Spleen (tissue), 11 donors: ENCODE results near the gene FAM228A. TPM values are rescaled to one million over a fixed set of nuclear protein-coding genes. Genes with fewer than 3 reads are reported as not detected.

Experiments used
- DNase-seq: peaks from one replicate; pipeline ENCODE4 v3.0.0-alpha.2; 2020
- H3K27ac ChIP-seq, 8 donors: fragments of 200-600 bp; sonication (generic) in 7 of 8; 1 replicate in 4 of 8; 2 replicates in 4 of 8; pipeline versions ENCODE4 v1.5.0 to v1.8.0; 2016 to 2021; ENCODE audit warnings: inconsistent platforms in 4 of 8, mild to moderate bottlenecking in 4 of 8, moderate library complexity in 1 of 8
- H3K27me3 ChIP-seq, 7 donors: fragments of 200-600 bp; sonication (generic) in 6 of 7; replicated peaks in 1 of 7; 1 replicate in 4 of 7; 2 replicates in 3 of 7; pipeline versions ENCODE4 v1.5.0 to v1.8.0; 2016 to 2021; ENCODE audit warnings: inconsistent platforms in 3 of 7, mild to moderate bottlenecking in 1 of 7
- H3K36me3 ChIP-seq, 6 donors: fragments of 200-600 bp; sonication (generic) in 5 of 6; 1 replicate in 4 of 6; 2 replicates in 2 of 6; pipeline versions ENCODE4 v1.5.0 to v1.8.0; 2016 to 2021; ENCODE audit warnings: inconsistent platforms in 2 of 6
- H3K4me1 ChIP-seq, 6 donors: fragments of 200-600 bp; sonication (generic) in 5 of 6; 1 replicate in 3 of 6; 2 replicates in 3 of 6; pipeline versions ENCODE4 v1.5.0 to v1.8.0; 2016 to 2021; ENCODE audit warnings: inconsistent platforms in 3 of 6
- H3K4me3 ChIP-seq, 8 donors: fragments of 200-600 bp; sonication (generic) in 7 of 8; 1 replicate in 4 of 8; 2 replicates in 4 of 8; pipeline versions ENCODE4 v1.5.0 to v1.8.0; 2016 to 2021; ENCODE audit warnings: inconsistent platforms in 4 of 8, mild to moderate bottlenecking in 4 of 8, moderate library complexity in 2 of 8
- H3K9me3 ChIP-seq, 8 donors: fragments of 200-600 bp; sonication (generic) in 7 of 8; 1 replicate in 4 of 8; 2 replicates in 4 of 8; pipeline versions ENCODE4 v1.5.0 to v1.8.0; 2016 to 2021; ENCODE audit warnings: inconsistent platforms in 4 of 8
- CTCF ChIP-seq, 11 experiments: fragments of 200-600 bp in 7 of 11; fragments of 450-650 bp in 4 of 11; sonication (generic) in 4 of 11; IDR thresholded peaks in 8 of 11; conservative IDR thresholded peaks in 3 of 11; 1 replicate in 7 of 11; 2 replicates in 4 of 11; pipeline versions ENCODE4 v1.4.0 to v1.8.0; 2016 to 2021; ENCODE audit warnings: antibody characterized with exemption in 11 of 11, inconsistent platforms in 4 of 11, mild to moderate bottlenecking in 1 of 11
- POLR2A ChIP-seq, 3 donors: fragments of 450-650 bp; IDR thresholded peaks; one replicate each; pipeline ENCODE4 v1.5.1; 2017; ENCODE audit warnings: antibody characterized with exemption in 3 of 3, mild to moderate bottlenecking in 1 of 3
- POLR2AphosphoS5 ChIP-seq, 3 donors: sonication (generic); formaldehyde crosslinking; IDR thresholded peaks; one replicate each; pipeline ENCODE4 v1.5.1; 2017; ENCODE audit warnings: antibody characterized with exemption in 3 of 3
- WGBS, 5 donors: extraction: QIAGEN DNeasy Blood & Tissue Kit in 3 of 5; methylation state at CpG; one replicate each; pipeline versions ENCODE4 v1.1.5 to v1.1.7; 2013 to 2018; 5-methylcytosine and 5-hydroxymethylcytosine counted together
- intact Hi-C: fragments of 100-400 bp; cut with DNase I; formaldehyde crosslinking; loops from one replicate; pipeline ENCODE4 v1.15.0; 2023; ENCODE audit warnings: low total_unique reads
- polyA plus RNA-seq, 3 donors: library from polyadenylated mRNA; stranded (reverse); fragments of 200-250 nt; gene quantifications; one replicate each; pipeline ENCODE4 v1.2.1, GENCODE V29; 2013
- total RNA-seq, 7 donors: library from RNA; depleted of rRNA in 3 of 7; stranded (reverse); fragments of >200 nt in 3 of 7; fragmentation: NEBNext Ultra II Directional in 4 of 7; extraction: Animal tissue kit (Norgen Biotek cat#: 25700) in 4 of 7; gene quantifications; one replicate each; pipeline versions ENCODE4 v1.1.0 to v1.2.1, GENCODE V29; 2016 to 2021
- donor health status: healthy with polysubstance abuse.
- donor health status: DM: no; HTN: no; CAD: no; lungs with moderate emphysema.
- donor health status: DM: no; HTN: no; CAD: no.
- donor health status: Bipolar disorder and iron deficiency.
- donor health status: healthy.
- donor health status: DM: no; HTN: no; CAD: no.
- donor health status: DM: yes; HTN: yes; CAD: no.

Gene FAM228A
- total and polyA plus RNA-seq, 10 donors, result 0.21 to 1.9 (median 0.77) TPM

- Histone ChIP-seq H3K9me3 (no peaks in the 10 kb centered on the region), H3K4me1 (no peaks in the 10 kb centered on the region), H3K36me3 (peaks cover 0 to 100% (median 85%) of the 10 kb centered on the region in 6 donors), H3K4me3 (no peak overlapping the region), H3K27me3 (no peaks in the 10 kb centered on the region), H3K27ac (peak overlapping the region in 3 of 8 donors; percentile 4 to 39 (median 18))
- DNase-seq, result no peak
- intact Hi-C loops, result no loop called here
- WGBS, 5 donors, result 69 to 84% (median 82%) methylated on average over 3 of the region's 3 CpGs
- no peak for TF ChIP-seq POLR2A (IDR thresholded peaks at IDR 0.05)
- TF ChIP-seq CTCF (IDR thresholded peaks at IDR 0.05 in 8 of 11, conservative IDR thresholded peaks at IDR 0.05 in 3 of 11), result no peak
- no peak for TF ChIP-seq POLR2AphosphoS5 (IDR thresholded peaks at IDR 0.05)
These were observed 40.0 kb downstream of the FAM228A start for GRCh38 chr2:24214880-24215279.

GRCh38 chr2:24220554-24221291 is 45.9 kb downstream of the FAM228A start:
- intact Hi-C loops, result no loop called here
- H3K36me3 ChIP-seq, result peaks cover 0 to 99% (median 55%) of the 10 kb centered on the region in 6 donors
- 86 to 94% (median 92%) methylated on average over 20 of the region's 20 CpGs for WGBS, 5 donors

GRCh38 chr2:24221343-24222050 is 46.6 kb downstream of the FAM228A start:
- no peak overlapping the region for H3K27ac ChIP-seq
- intact Hi-C loops, result no loop called here
- H3K9me3 ChIP-seq, result no peaks in the 10 kb centered on the region
- no peak for DNase-seq
- no peak overlapping the region for H3K4me3 ChIP-seq
- H3K36me3 ChIP-seq, result peaks cover 0 to 99% (median 51%) of the 10 kb centered on the region in 6 donors
- H3K4me1 ChIP-seq, result no peaks in the 10 kb centered on the region
- TF ChIP-seq CTCF (IDR thresholded peaks at IDR 0.05 in 8 of 11, conservative IDR thresholded peaks at IDR 0.05 in 3 of 11) (no peak), POLR2A (IDR thresholded peaks at IDR 0.05) (no peak), POLR2AphosphoS5 (IDR thresholded peaks at IDR 0.05) (no peak)
- 88 to 96% (median 90%) methylated on average over 6 of the region's 6 CpGs for WGBS, 5 donors
- H3K27me3 ChIP-seq, result no peaks in the 10 kb centered on the region

More at GRCh38 chr2:24220554-24221291, 45.9 kb downstream of the FAM228A start:
- no peak for TF ChIP-seq POLR2A (IDR thresholded peaks at IDR 0.05)
- TF ChIP-seq POLR2AphosphoS5 (IDR thresholded peaks at IDR 0.05), result no peak
- TF ChIP-seq CTCF (IDR thresholded peaks at IDR 0.05 in 8 of 11, conservative IDR thresholded peaks at IDR 0.05 in 3 of 11), result no peak
- no peak overlapping the region for H3K4me3 ChIP-seq
- DNase-seq, result no peak
- H3K27me3 ChIP-seq, result no peaks in the 10 kb centered on the region
- H3K4me1 ChIP-seq, result no peaks in the 10 kb centered on the region
- no peaks in the 10 kb centered on the region for H3K9me3 ChIP-seq
- H3K27ac ChIP-seq, result no peak overlapping the region

- H3K9me3 ChIP-seq, result no peaks in the 10 kb centered on the region
These were observed 48.1 kb downstream of the FAM228A start for GRCh38 chr2:24222946-24223345.

More at GRCh38 chr2:24222946-24223345, 48.1 kb downstream of the FAM228A start:
- WGBS, 5 donors, result 75 to 80% (median 79%) methylated on average over 6 of the region's 6 CpGs
- DNase-seq, result no peak
- TF ChIP-seq POLR2A (IDR thresholded peaks at IDR 0.05) (no peak), POLR2AphosphoS5 (IDR thresholded peaks at IDR 0.05) (no peak), CTCF (IDR thresholded peaks at IDR 0.05 in 8 of 11, conservative IDR thresholded peaks at IDR 0.05 in 3 of 11) (no peak)
- Histone ChIP-seq H3K27ac (no peak overlapping the region), H3K36me3 (peaks cover 0 to 98% (median 40%) of the 10 kb centered on the region in 6 donors), H3K4me3 (no peak overlapping the region), H3K4me1 (no peaks in the 10 kb centered on the region), H3K27me3 (no peaks in the 10 kb centered on the region)
- intact Hi-C loops, result no loop called here
